Bronchial smooth muscle cell (primary cell): Measurements from ENCODE around the gene TMEM267. TPM values are rescaled to one million over a fixed set of nuclear protein-coding genes. Genes with fewer than 3 reads are reported as not detected.

Experiments
- total RNA-seq: library from RNA; depleted of rRNA; stranded (reverse); fragments of >200 nt; gene quantifications from 2 replicates; pipeline ENCODE4 v1.2.1, GENCODE V29; 2014

Gene TMEM267
- 12.8 and 17.5 TPM in 2 replicates for total RNA-seq

GRCh38 chr5:43483298-43484105 lies at the start of gene TMEM267:
Gene TMEM267 (minus strand): TSS chr5:43483865. CDS start chr5:43453969, 29,896 bp downstream.

GRCh38 chr5:43514816-43515677 lies 31.4 kb upstream of the TMEM267 start, which contains the start of gene C5orf34:
Gene C5orf34 (minus strand): TSS chr5:43515148. CDS start chr5:43509339, 5,809 bp downstream.

GRCh38 chr5:43412156-43412555 lies 71.5 kb downstream of the TMEM267 start, which contains the start of gene CCL28:
Gene CCL28 (minus strand): TSS chr5:43412391. CDS start chr5:43412316, 75 bp downstream.

Other genes starting within 250 kb of the TMEM267 start
- gene HMGCS1, start 170.5 kb downstream of the TMEM267 start, total RNA-seq = 27.1 and 50.8 TPM in 2 replicates
- gene CCL28, start 71.5 kb downstream of the TMEM267 start, total RNA-seq = 0.94 and 1.4 TPM in 2 replicates
- gene C5orf34, start 31.3 kb upstream of the TMEM267 start, total RNA-seq = 1.1 and 1.9 TPM in 2 replicates
- 29.0 and 44.8 TPM in 2 replicates for gene PAIP1, start 73.2 kb upstream of the TMEM267 start, total RNA-seq
- gene NNT, start 119.3 kb upstream of the TMEM267 start, total RNA-seq = 61.6 and 84.8 TPM in 2 replicates